GM18499 (cell line): ENCODE data around the gene TMEM201.

Source experiments
- ATAC-seq: cut with Tn5 transposase; IDR thresholded peaks from one replicate; pipeline ENCODE4 v1.9.1; 2021; ENCODE audit warnings: moderate number of reproducible peaks; ENCODE audit not compliant: insufficient read depth, unreplicated experiment

TMEM201 gene

DNA sequence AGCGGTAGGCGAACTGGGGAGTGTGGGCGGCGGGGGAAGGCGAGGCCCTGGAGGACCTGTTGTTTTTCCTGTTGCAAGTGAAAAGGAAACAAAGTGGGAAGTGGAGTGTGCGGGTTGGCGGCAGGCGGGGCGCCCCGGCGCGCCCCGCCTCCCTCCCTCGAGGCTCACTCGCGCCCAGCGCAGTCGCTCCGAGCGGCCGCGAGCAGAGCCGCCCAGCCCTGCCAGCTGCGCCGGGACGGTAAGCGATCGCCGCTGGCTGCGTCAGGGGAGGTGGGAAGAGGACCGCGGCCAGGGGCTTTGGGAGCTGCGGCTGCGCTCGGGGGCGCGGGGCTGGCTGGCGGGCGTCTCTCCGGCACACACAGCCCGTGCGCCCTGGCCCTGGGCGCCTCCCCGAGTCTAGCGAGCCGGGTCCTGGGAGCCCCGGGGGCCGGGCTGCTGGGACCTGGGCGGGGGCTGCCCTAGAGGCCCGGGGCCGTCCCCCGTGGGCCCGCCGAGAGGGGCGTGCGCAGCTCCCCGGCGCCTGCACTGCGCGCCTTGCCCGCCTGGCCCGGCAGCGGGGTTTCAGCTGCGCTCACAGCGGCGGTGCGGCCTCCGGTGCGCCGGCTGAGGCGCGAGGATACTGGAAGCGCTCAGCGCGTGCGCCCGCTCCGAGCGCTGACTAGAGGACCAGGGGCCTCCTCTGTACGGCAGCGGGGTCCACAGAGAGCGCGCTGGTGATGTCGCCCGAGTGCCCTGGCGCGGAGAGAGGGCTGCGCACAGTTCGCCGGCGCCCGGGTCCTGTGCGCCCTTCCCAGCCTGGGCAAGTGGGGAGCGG lies 63.1 kb downstream of the TMEM201 start, which contains the start of gene PIK3CD:
Gene PIK3CD, plus strand, starts transcription at position 167 of the 814 bp plus-strand sequence. CDS start 58,725 bp downstream, outside the sequence.
- ATAC-seq = no peak

DNA sequence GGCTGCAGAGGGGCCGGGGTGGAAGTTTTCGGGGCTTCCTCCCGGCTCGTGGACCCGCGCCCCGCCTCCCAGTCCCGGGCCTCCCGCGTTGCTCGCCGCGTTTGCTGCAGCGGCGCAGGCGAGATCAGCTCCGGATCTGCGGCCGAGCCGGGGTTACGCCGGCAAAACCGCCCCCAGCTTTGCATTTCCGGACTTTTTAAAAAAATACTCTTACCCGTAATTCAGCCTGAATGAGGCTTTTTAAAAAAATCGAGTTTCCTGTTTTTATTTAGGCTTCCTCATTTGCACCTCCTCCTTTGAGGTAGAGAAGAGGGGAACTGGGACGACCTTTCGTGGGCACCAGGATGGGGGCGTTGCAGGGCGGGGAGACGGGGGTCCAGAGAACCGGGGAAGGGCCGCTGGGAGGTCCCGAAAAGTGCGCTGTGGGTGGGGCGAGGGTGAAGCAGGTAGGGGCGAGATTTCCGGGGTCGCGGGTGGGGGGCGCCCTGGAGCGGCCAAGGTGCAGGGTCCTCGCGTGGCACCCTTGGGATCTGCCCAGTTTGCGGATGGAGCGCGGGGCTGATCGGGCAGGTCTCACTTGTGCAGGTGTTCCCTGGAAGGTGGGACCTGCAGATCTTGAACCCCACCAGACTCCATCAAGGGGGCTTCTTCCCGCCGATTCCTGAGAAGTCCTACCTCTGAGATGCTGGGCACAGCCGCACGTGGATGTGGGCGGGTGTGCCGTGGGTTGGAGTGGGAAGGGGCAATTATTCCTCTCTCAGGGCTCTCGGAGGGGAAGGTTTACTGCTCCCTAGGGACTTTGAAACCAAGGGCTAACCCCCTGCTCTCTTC lies 63.9 kb downstream of the TMEM201 start:
- no peak for ATAC-seq

DNA sequence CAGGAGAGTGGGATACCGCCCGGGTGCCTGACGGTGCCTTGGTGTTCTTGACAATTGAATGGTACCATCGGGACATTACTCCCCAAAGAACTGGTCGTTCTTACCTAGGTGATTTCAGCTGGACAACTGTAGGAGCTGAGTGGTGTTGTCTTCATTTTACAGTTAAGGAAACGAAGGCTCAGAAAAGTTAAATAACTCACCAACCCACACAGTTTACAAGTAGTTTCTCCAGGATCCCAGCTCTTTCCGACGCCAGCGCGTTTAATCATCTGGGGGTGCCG lies 64.4 kb downstream of the TMEM201 start:
- ATAC-seq = no peak

DNA sequence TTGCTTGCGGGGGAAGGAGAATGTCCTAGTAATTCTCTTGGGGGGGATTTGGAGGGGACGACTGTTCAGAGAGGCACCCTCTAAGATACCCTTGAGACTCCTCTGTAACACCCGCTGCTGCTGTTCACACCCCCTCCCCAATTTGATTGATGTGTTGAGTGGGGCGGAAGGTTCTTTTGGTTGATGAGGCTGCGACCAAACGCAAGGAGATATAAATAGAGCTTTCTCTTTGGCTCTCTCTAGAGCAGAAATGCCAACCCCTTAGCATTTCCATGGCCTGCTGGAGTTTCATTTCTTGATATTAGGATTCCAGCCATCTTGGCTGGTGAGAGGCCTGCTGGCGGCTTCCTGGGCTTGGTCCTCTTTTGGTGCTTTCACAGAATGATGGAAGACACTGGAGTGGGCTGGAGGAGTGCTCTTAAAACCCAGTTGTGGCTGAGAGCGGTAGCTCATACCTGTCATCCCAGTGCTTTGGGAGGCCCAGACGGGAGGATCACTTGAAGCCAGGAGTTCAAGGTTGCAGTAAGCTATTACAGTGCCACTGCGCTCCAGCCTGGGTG lies 64.9 kb downstream of the TMEM201 start:
- ATAC-seq = no peak

DNA sequence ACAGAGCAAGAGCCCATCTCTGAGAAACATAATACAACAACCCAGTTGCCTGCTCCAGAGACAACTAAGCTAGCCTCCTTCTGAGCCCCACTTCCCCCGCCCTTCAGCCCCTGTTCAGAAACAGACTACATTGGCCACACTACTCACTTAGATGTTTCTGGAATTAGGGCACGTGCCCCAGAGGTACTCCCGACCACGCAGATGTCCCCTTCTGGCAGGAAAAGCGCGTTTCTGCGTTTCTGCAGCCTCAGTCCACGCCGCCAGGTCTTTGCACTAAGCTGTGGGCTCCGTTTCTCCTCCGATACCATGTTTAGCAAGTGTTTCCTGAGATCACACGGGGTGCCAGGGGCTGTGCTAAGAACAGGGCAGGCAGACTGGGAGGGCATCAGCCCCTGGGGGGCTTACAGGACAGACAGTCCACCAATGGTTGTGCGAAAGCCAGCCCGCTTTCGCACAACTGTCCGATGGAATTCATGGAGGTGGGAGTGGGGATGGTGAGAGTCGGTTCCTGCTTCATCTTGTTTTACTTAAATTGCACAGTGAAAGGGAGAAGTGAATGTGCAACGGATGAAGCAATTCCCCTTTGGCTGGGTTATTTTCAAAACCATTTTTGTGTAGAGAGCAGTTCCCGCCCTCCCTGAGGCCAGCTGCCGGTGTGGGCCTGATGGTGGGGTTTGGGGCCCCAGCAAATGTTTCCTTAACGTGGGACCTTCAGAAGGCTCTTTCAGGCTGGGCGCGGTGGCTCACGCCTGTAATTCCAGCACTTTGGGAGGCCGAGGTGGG lies 65.5 kb downstream of the TMEM201 start:
- ATAC-seq = no peak

DNA sequence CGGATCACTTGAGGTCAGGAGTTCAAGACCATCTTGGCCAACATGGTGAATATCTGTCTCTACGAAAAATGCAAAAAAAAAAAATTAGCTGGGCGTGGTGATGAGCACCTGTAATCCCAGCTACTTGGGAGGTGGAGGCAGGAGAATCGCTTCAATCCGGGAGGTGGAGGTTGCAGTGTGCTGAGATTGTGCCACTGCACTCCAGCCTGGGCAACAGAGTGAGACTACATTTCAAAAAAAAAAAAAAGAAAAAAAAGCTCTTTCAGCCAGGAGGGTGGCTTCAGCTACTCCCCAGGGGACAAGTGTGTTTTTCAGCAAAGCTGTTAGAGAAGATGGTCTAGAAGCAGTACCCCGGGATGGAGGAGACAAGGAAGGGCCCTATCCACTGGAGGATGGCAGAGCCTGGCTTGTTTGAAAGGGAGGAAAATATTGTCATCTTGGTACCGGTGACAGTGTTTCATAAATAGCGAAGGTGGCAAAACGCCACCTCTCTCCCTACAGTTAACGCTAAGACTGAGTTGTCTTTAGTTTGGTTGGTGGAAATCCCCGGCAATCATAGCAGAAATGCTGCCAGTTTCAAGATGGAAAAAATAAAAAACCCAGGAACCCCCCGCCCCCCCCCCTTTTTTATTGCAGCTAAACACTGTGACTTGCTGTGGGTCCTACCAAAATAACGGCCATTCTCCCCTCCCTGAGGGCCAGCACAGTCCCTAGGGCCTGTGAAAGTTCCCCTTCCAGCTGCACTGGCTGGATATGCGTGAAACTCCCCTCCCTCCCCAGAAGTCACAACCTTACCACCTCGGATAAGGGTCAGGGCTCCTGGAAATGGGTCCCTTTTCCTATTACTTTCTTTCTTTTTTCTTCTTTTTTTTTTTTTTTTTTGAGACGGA lies 66.4 kb downstream of the TMEM201 start:
- ATAC-seq = no peak

DNA sequence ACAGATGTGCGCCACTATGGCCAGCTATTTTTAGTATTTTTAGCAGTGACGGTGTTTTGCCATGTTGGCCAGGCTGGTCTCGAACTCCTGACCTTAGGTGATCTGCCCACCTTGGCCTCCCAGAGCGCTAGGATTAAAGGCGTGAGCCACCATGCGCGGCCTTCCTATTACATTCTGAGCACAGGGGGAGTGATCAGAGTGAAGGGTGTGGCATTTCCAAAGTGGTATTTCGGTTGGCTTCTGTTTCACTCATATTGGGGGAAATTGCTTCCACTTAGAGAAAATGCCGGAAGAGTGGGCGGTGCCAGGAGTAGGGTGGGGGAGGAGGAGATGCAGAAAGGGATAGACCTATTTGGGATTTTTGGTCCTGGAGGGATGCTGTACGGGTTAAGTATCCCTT lies 67.1 kb downstream of the TMEM201 start:
- no peak for ATAC-seq

DNA sequence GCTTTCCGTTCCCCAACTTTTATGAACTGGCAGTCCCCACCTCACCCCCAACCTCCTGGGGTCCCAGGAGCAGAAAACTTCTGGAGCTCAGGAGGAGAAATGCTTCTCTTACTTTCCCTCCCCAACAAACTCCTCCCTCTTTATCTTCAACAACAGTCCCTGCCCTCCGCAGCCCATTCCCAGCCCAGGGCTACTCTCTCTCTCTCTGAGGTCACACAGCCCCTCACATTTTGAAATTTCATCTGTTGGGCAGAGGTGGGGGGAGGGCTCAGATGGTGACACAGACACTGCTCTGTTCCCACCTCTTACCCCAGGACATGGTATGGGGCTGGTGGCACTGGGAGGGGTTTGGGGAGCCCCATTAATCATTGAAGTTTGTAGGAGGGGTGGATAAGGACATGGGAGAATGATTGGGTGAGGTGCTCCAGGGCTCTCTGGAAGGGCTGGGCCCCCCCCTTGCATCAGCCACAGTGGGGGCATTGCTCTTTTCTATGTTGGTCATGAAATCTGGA lies 68.9 kb downstream of the TMEM201 start:
- no peak for ATAC-seq

DNA sequence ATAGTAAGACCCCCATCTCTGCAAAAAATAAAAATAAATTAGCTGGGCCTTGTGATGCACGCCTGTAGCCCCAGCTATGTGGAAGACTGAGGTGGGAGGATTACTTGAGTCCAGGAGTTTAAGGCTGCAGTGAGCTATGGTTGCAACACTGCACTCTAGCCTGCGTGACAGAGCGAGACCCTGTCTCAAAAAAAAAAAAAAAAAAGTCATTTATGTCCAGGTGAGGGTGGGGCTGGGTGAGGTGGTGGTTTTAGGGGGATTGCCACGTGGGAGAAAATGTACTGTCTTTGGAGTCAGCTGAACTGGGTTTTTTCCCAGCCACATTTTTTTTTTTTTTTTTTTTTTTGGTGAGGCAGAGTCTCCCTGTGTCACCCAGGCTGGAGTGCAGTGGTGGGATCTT lies 69.5 kb downstream of the TMEM201 start:
- ATAC-seq = no peak

DNA sequence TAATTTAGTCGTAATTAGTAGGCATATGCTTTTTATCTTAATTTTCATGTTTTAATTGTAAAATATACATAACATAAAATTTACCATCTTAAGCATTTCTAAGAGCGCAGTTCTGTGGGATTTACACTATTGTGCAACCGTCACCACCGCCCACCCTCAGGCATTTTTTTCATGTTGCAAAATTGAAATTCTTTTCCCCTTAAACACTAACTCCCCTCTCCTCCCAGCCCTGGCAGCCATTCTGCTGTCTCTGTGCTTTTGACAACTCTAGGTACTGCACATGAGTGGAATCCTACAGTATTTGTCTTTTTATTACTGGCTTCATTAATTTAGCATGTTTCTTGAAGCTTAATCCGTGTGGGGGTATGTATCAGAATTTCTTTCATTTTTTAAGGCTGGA lies 70.6 kb downstream of the TMEM201 start:
- ATAC-seq = no peak

DNA sequence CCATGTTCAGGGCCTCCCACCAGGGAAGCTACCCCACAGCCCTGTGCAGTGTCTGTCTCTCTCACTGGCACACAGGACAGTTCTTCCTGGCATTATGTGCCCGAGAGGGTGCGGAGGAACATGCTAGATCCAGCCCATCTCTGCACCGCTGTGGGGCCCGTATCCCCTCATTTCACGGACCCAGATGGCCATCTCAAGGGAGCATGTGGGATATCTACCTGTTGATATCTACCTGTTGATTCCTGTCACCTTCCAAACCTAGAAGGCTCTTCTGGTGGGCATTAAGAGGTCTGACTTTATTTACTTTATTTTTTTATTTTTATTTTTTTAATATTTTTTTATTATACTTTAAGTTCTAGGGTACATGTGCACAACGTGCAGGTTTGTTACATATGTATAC lies 74.5 kb downstream of the TMEM201 start:
- ATAC-seq = no peak
